Measurements from ENCODE around the gene ZNF219.

- no peak for TF ChIP-seq POLR2AphosphoS5 (IDR thresholded peaks at IDR 0.05; ENCODE audit: low read depth, low read length)
- no peak for TF ChIP-seq TAF1 (IDR thresholded peaks at IDR 0.05; ENCODE audit: low read depth, low read length)
Observed at GRCh38 chr14:21047378-21047781, 51.1 kb downstream of the ZNF219 start.
